Measurements from ENCODE around the gene GOLGA6A.
"Not testable (repeated sequence)": the region's sequence is repeated elsewhere in the genome, so short reads cannot be mapped to it uniquely, and the experiment has no call there.

The GOLGA6A gene

GRCh38 chr15:74082450-74082849 is at the start of gene GOLGA6A:
GOLGA6A (minus strand) TSS chr15:74082550; CDS start chr15:74082509, 41 bp downstream.
- DNase-seq; in situ Hi-C loops (cut with MboI; ENCODE audit: low pct_unique_long_range_greater_than_20kb, low sequenced_read_pairs): not testable (repeated sequence)

- in situ Hi-C loops (cut with MboI; ENCODE audit: low pct_unique_long_range_greater_than_20kb, low sequenced_read_pairs): loop anchor here (25.0 kb wide), 2 partner anchors 180 to 1445 kb away; partner anchors contain the start of genes BBS4 and HIGD2B
- no peak for DNase-seq
These were observed 49.5 kb upstream of the GOLGA6A start for GRCh38 chr15:74131628-74132413.

DNA sequence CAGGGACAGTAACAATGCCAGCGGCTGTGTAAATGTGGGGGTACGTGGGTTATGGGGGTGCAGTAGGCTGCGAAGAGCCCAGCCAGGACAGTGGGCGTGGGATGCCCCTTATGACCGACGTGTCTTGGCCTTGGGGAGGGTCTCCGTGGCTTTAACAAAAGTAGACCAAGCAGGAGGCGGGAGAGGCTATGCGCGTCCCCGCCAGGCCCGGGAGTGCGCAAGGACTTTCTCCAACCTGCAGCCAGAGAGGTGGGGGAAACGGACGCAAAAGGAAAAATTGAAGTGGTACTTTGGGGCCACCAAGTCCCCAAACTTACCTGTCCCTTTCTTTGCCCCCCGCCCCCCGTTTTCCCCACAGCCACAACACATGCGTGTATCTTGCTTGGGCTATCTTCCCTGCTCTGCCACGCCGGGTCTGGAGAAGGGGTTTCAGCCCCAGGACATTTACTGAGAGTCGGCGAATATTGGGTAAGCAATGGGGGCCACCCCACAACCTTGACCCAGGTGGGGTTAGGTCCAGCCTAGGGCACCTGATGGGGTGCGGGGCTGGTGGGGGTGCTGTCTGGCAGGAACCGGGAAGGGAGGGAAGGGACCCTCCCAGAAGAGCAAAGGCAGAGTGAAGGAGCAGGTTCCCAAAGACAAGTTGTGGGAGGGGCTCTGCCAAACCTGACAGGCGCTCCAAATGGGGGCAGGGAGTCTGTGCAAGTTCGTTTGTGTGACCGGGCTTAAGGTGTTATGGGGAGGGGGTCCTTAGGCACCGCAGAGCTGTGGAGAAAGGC is 48.7 kb upstream of the GOLGA6A start:
- DNase-seq: no peak
- in situ Hi-C loops (cut with MboI; ENCODE audit: low pct_unique_long_range_greater_than_20kb, low sequenced_read_pairs): loop anchor here (25.0 kb wide), 2 partner anchors 181 to 1444 kb away; partner anchors contain the start of genes BBS4 and HIGD2B

DNA sequence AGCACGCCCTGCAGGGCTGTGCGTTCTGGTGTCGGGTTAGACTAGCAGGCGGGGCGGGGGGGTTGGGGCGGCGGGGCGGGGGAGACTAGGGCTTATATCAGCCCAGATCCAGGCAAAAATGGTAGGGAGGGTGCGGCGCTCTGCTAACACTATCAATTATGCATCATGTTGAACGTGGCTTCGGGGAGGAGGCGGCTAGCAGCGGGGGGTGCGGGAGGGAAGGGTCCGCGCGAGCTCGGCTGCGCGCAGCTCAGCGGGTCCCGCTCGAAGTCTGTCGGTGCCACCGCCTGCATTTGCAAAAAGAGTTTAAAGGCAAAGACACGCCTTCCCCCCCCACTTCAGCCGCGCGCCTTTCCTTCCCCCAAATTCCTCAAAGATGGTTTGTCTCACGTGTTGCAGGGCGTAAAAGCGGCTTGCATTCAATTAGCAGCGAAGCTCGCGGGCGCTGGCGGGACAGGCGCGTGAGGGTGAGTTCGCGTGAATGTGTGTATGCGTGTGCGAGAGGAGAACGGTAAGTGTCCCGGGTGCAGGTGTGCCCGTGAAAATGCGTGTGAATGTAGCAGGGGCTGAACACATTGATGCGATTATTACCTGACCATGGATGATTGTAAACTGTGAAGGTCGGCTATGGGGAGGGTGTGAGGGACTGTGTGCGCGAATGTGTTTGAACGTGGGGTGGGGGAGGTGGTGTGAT is 48.0 kb upstream of the GOLGA6A start, which contains the start of gene ISLR2:
ISLR2 (plus strand) TSS at position 432 of the 694 bp plus-strand sequence. CDS start 2,169 bp downstream, outside the sequence.
- in situ Hi-C loops (cut with MboI; ENCODE audit: low pct_unique_long_range_greater_than_20kb, low sequenced_read_pairs): loop anchor here (25.0 kb wide), 2 partner anchors 182 to 1443 kb away; partner anchors contain the start of genes BBS4 and HIGD2B
- no peak for DNase-seq

DNA sequence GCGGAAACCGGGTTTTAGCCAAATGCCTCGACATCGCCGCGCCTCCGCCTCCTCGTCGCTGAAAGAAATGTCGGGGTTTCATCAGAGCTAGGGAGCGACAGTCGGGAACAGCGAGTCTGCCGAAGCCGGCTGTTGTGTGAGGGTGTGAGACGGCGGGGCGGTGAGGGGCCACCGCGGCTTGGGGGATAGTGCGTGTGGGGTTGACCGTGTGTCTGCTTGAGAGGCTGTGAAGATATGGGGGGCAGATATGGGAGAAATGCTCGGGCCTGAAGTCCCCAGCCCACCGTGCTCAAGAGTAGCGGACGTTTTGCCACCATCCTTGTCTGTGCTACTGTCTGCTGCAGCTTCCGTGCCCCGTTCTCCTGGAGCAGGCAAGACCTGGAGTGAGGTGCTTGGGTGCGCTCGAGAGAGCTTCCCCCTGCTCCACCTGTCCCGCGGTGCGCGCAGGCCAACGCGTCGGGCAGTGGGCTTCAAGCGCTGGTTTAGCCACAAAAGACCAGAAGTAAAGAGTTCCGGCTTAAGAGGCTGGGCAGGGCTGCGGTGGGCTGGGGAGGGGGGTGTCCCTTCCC is 47.3 kb upstream of the GOLGA6A start:
- no peak for DNase-seq
- in situ Hi-C loops (cut with MboI; ENCODE audit: low pct_unique_long_range_greater_than_20kb, low sequenced_read_pairs): loop anchor here (25.0 kb wide), 2 partner anchors 183 to 1442 kb away; partner anchors contain the start of genes BBS4 and HIGD2B

DNA sequence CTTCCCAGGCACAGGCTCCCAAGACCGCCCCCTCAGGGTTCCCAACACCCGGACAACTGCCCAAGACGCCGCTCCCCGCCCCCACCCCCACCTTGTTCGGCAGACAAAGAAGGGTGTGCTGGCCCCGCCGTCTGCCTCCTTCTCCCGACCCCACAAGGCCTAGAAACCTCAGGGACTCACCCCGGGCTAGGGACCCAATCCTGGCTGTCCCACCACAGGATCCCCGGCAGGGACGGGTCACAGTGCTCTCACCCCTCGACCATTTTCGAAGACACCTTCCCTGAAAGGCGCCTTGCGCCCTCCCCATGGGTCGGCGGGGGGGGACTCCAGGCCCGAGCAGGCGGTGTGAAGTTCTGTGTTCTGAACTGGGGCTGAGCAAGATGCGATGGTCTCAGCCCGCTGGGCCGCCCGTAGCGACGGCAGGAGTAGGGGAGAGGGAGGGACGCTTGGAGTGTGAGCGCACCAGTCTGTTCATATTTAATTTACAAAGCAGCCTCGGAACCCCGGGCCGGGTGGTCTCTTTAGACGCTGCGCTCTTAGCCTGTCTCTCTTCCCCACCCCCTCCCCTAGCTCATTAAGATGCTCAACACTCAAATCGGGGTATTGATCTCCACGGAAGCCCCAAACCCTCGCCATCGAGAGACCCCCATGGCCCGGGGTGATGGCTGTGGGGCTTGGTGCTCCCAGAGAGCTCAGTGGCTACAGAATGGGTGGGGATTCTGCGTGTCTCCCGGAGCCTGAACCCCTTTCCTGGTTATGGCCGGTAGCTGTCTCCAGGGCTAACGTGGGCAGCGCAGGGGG is 46.6 kb upstream of the GOLGA6A start:
- DNase-seq: no peak
- in situ Hi-C loops (cut with MboI; ENCODE audit: low pct_unique_long_range_greater_than_20kb, low sequenced_read_pairs): loop anchor here (25.0 kb wide), 2 partner anchors 183 to 1442 kb away; partner anchors contain the start of genes BBS4 and HIGD2B

GRCh38 chr15:74127954-74128784 is 45.8 kb upstream of the GOLGA6A start:
- no peak for DNase-seq
- in situ Hi-C loops (cut with MboI; ENCODE audit: low pct_unique_long_range_greater_than_20kb, low sequenced_read_pairs): loop anchor here (25.0 kb wide), 2 partner anchors 184 to 1441 kb away; partner anchors contain the start of genes BBS4 and HIGD2B

GRCh38 chr15:74127255-74127953 is 45.1 kb upstream of the GOLGA6A start:
- DNase-seq: peak; percentile 98
- in situ Hi-C loops (cut with MboI; ENCODE audit: low pct_unique_long_range_greater_than_20kb, low sequenced_read_pairs): loop anchor here (25.0 kb wide), 2 partner anchors 185 to 1440 kb away; partner anchors contain the start of genes BBS4 and HIGD2B

GRCh38 chr15:74124759-74125158 is 42.4 kb upstream of the GOLGA6A start:
- DNase-seq: no peak
- in situ Hi-C loops (cut with MboI; ENCODE audit: low pct_unique_long_range_greater_than_20kb, low sequenced_read_pairs): loop anchor here (25.0 kb wide), 3 partner anchors 188 to 1437 kb away; partner anchors contain the start of genes BBS4 and HIGD2B

DNA sequence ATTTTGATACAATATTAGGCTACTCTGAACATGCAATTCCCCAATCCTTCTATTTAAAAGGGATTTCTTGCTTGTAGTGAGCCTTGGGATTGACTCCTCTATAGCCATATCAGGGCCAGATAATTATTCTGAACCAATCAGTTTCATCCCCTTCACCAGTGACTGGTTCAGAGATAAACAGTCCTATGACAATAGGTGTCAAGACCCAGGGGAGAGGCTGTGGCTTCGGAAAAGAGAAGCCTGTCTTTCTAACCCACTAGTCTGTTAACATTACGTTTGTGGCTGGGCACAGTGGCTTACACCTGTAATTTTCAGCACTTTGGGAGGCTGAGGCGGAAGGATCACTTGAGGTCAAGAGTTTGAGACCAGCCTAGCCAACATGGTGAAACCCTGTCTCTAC is 41.8 kb upstream of the GOLGA6A start:
- DNase-seq: no peak
- in situ Hi-C loops (cut with MboI; ENCODE audit: low pct_unique_long_range_greater_than_20kb, low sequenced_read_pairs): loop anchor here (25.0 kb wide), 1 partner anchor 862 kb away; no protein-coding TSS in a partner anchor

DNA sequence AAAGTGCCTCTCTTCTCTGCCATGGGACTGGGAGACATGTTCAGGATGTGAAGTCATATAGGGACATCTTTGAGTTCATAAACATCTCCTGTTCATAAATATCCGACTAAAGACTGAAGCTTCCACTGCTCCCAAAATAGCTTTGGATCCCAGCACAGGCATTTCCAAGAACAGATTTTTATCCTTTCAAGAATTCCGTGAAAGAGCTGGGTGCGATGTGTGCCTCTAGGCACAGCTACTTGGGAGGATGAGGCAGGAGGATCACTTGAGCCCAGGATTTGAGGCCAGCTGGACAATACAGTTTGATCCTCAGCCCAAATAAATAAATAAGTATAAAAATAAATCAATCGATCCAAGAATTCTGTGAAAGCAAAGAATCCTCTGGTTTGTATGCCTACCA is 41.3 kb upstream of the GOLGA6A start:
- in situ Hi-C loops (cut with MboI; ENCODE audit: low pct_unique_long_range_greater_than_20kb, low sequenced_read_pairs): loop anchor here (25.0 kb wide), 1 partner anchor 861 kb away; no protein-coding TSS in a partner anchor

GRCh38 chr15:74123131-74123429 is 40.7 kb upstream of the GOLGA6A start:
- in situ Hi-C loops (cut with MboI; ENCODE audit: low pct_unique_long_range_greater_than_20kb, low sequenced_read_pairs): loop anchor here (25.0 kb wide), 1 partner anchor 861 kb away; no protein-coding TSS in a partner anchor
- peak; percentile 81 for DNase-seq

More for the DNA sequence above, 41.3 kb upstream of the GOLGA6A start:
- DNase-seq: no peak

- DNase-seq: no peak
- in situ Hi-C loops (cut with MboI; ENCODE audit: low pct_unique_long_range_greater_than_20kb, low sequenced_read_pairs): loop anchor here (25.0 kb wide), 1 partner anchor 860 kb away; no protein-coding TSS in a partner anchor
These were observed 40.2 kb upstream of the GOLGA6A start for GRCh38 chr15:74122403-74123130.

GRCh38 chr15:74121858-74122257 is 39.5 kb upstream of the GOLGA6A start:
- no peak for DNase-seq
- in situ Hi-C loops (cut with MboI; ENCODE audit: low pct_unique_long_range_greater_than_20kb, low sequenced_read_pairs): loop anchor here (25.0 kb wide), 1 partner anchor 860 kb away; no protein-coding TSS in a partner anchor

GRCh38 chr15:74121039-74121438 is 38.7 kb upstream of the GOLGA6A start:
- in situ Hi-C loops (cut with MboI; ENCODE audit: low pct_unique_long_range_greater_than_20kb, low sequenced_read_pairs): loop anchor here (25.0 kb wide), 1 partner anchor 859 kb away; no protein-coding TSS in a partner anchor

More at GRCh38 chr15:74121039-74121438, 38.7 kb upstream of the GOLGA6A start:
- DNase-seq: no peak

Measured in KBM-7 (cell line).